ENCODE measurements around the gene OR1J4. TPM values are rescaled to one million over a fixed set of nuclear protein-coding genes. Genes with fewer than 3 reads are reported as not detected.

OR1J4 gene, protein sequence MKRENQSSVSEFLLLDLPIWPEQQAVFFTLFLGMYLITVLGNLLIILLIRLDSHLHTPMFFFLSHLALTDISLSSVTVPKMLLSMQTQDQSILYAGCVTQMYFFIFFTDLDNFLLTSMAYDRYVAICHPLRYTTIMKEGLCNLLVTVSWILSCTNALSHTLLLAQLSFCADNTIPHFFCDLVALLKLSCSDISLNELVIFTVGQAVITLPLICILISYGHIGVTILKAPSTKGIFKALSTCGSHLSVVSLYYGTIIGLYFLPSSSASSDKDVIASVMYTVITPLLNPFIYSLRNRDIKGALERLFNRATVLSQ
- total RNA-seq (2014; rRNA removed) (not detected in 2 replicates), Bru-seq, nascent RNA (not detected), BruChase-seq, experiment 1, labeled RNA remaining after a 6-hour chase (not detected), BruChase-seq, experiment 2, labeled RNA remaining after a 2-hour chase (not detected)
- long read RNA-seq = 0 reads

DNA sequence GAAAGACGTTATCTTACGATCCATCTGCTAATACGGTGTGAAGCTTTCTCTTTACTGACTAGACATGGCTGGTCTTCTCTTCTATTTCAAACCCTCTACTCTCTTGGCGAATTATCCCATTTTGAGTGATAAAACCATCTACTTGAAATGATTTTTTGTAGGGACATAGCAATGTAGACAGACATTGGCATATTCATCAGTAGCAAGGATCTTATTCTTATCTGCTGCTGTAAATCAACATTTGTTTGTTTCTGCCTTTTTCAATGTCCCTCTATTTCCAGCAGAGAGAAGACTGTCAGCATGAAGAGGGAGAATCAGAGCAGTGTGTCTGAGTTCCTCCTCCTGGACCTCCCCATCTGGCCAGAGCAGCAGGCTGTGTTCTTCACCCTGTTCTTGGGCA, at the start of gene OR1J4:
TSS of gene OR1J4 (plus strand) at position 301 of the 400 bp plus-strand sequence. CDS start at position 301, 0 bp downstream.
- H3K27me3 ChIP-seq (ENCODE audit: low read length) = peaks cover 34% of the 10 kb centered on the region

DNA sequence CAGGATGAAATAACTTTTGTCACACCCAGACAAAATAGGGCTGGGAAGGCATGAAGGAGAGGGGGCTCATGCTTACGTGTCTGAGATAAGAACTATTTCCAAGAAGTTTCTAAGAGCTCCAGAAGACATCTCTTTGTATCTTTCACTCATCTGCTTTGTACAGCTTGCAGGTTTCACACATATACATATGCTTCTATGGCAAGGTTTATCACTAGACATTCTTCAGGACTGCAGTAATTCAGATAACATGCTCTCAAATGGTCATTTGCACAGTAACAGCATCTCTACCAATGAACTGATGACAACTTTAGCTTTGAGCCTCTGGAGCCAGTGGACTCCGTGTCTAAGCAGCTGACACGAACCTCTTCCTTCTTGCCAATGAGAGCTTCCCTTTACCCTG, 44.4 kb upstream of the OR1J4 start:
- Histone ChIP-seq H3F3A (ENCODE audit: low read length, unreplicated experiment) (no peaks in the 10 kb centered on the region), H3K9ac (ENCODE audit: low read length) (no peak overlapping the region), H3K4me1 (ENCODE audit: insufficient read depth, low read length) (no peaks in the 10 kb centered on the region), H3K4me2 (ENCODE audit: low read length) (no peak overlapping the region), H3K4me3 (ENCODE audit: low read length) (no peak overlapping the region), H2AFZ (ENCODE audit: low read length) (no peak overlapping the region), H3K9me2 (replicated peaks; ENCODE audit: low read length) (no peaks in the 10 kb centered on the region), H3K9me3 (ENCODE audit: low read length) (no peaks in the 10 kb centered on the region), H4K20me1 (ENCODE audit: low read length) (no peaks in the 10 kb centered on the region), H3K36me3 (ENCODE audit: low read depth, low read length) (no peaks in the 10 kb centered on the region), H3K27me3 (ENCODE audit: low read length) (0 out of 2 replicates have a peak, but pooled peaks cover 4% of the 10 kb centered on the region), H3K79me2 (ENCODE audit: low read length) (no peaks in the 10 kb centered on the region), H3K27ac (ENCODE audit: low read length) (no peak overlapping the region)
- ATAC-seq (no peak), DNase-seq (no peak)
- BruUV-seq (replicated peaks) = no TSS peak
- intact Hi-C loops (cut with micrococcal nuclease) = no loop called here
- ChIA-PET POLR2A (ENCODE audit: unreplicated experiment) (no interaction called here), CTCF (no interaction called here)
- TF ChIP-seq EZH2 (IDR thresholded peaks at IDR 0.05; ENCODE audit: low read length, unreplicated experiment) = no peak
- TF ChIP-seq, protein P1, sequence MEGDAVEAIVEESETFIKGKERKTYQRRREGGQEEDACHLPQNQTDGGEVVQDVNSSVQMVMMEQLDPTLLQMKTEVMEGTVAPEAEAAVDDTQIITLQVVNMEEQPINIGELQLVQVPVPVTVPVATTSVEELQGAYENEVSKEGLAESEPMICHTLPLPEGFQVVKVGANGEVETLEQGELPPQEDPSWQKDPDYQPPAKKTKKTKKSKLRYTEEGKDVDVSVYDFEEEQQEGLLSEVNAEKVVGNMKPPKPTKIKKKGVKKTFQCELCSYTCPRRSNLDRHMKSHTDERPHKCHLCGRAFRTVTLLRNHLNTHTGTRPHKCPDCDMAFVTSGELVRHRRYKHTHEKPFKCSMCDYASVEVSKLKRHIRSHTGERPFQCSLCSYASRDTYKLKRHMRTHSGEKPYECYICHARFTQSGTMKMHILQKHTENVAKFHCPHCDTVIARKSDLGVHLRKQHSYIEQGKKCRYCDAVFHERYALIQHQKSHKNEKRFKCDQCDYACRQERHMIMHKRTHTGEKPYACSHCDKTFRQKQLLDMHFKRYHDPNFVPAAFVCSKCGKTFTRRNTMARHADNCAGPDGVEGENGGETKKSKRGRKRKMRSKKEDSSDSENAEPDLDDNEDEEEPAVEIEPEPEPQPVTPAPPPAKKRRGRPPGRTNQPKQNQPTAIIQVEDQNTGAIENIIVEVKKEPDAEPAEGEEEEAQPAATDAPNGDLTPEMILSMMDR (conservative IDR thresholded peaks at IDR 0.05; ENCODE audit: low read depth, low read length) = no peak
- TF ChIP-seq EZH2phosphoT487 (IDR thresholded peaks at IDR 0.05; ENCODE audit: borderline replicate concordance, low read length) = no peak

More for the DNA sequence above, at the start of gene OR1J4:
- TF ChIP-seq, protein P1 (conservative IDR thresholded peaks at IDR 0.05; ENCODE audit: low read depth, low read length) = no peak
- TF ChIP-seq EZH2phosphoT487 (IDR thresholded peaks at IDR 0.05; ENCODE audit: borderline replicate concordance, low read length) (no peak), EZH2 (IDR thresholded peaks at IDR 0.05; ENCODE audit: low read length, unreplicated experiment) (no peak)
- Histone ChIP-seq H3K9me2 (replicated peaks; ENCODE audit: low read length) (no peaks in the 10 kb centered on the region), H3F3A (ENCODE audit: low read length, unreplicated experiment) (no peaks in the 10 kb centered on the region), H3K79me2 (ENCODE audit: low read length) (no peaks in the 10 kb centered on the region), H3K36me3 (ENCODE audit: low read depth, low read length) (no peaks in the 10 kb centered on the region), H4K20me1 (ENCODE audit: low read length) (no peaks in the 10 kb centered on the region), H3K27ac (ENCODE audit: low read length) (no peak within 1 kb of the TSS), H3K9ac (ENCODE audit: low read length) (no peak within 1 kb of the TSS), H3K4me2 (ENCODE audit: low read length) (no peak within 1 kb of the TSS), H3K4me1 (ENCODE audit: insufficient read depth, low read length) (no peaks in the 10 kb centered on the region), H3K9me3 (ENCODE audit: low read length) (no peaks in the 10 kb centered on the region), H3K4me3 (ENCODE audit: low read length) (no peak within 1 kb of the TSS), H2AFZ (ENCODE audit: low read length) (no peak within 1 kb of the TSS)
- ATAC-seq (no peak), DNase-seq (no peak)
- ChIA-PET CTCF (no interaction called here), POLR2A (ENCODE audit: unreplicated experiment) (no interaction called here)
- intact Hi-C loops (cut with micrococcal nuclease) = no loop called here
- BruUV-seq (replicated peaks) = no TSS peak

DNA sequence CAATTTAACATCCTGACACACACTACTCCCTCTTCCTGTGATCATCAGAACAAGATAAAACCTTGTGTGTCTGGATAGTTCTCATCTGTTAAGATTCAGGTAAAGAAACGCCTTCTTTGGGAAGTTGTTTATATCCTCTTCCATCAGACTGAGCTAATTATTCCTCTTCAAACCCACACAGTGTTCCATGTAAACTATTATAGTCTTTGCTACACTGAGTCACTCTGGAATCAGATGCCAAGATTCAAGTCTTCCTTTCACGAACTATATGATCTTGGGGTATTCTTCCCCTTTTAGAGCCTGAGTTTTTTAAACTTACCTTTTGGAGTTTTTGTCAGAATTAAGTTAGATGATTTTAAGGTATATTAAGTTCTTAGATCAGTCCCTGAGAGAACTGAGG, 43.2 kb upstream of the OR1J4 start:
- no peaks in the 10 kb centered on the region for H3K36me3 ChIP-seq (ENCODE audit: low read depth, low read length)
- H3K9me2 ChIP-seq (replicated peaks; ENCODE audit: low read length) = no peaks in the 10 kb centered on the region
- CTCF ChIA-PET = no interaction called here
- H3K27ac ChIP-seq (ENCODE audit: low read length) = no peak overlapping the region
- no peaks in the 10 kb centered on the region for H3F3A ChIP-seq (ENCODE audit: low read length, unreplicated experiment)
- no peaks in the 10 kb centered on the region for H3K4me1 ChIP-seq (ENCODE audit: insufficient read depth, low read length)
- no peak overlapping the region for H2AFZ ChIP-seq (ENCODE audit: low read length)
- no peak overlapping the region for H3K4me3 ChIP-seq (ENCODE audit: low read length)
- H3K9ac ChIP-seq (ENCODE audit: low read length) = no peak overlapping the region
- no peaks in the 10 kb centered on the region for H3K9me3 ChIP-seq (ENCODE audit: low read length)
- ATAC-seq (no peak), DNase-seq (no peak)
- H3K79me2 ChIP-seq (ENCODE audit: low read length) = no peaks in the 10 kb centered on the region
- BruUV-seq (replicated peaks) = no TSS peak
- intact Hi-C loops (cut with micrococcal nuclease) = no loop called here
- TF ChIP-seq EZH2 (IDR thresholded peaks at IDR 0.05; ENCODE audit: low read length, unreplicated experiment) (no peak), EZH2phosphoT487 (IDR thresholded peaks at IDR 0.05; ENCODE audit: borderline replicate concordance, low read length) (no peak)
- TF ChIP-seq, protein P1 (conservative IDR thresholded peaks at IDR 0.05; ENCODE audit: low read depth, low read length) = no peak
- no peaks in the 10 kb centered on the region for H4K20me1 ChIP-seq (ENCODE audit: low read length)
- peaks cover 9% of the 10 kb centered on the region; the same call in 1 of the 2 replicates for H3K27me3 ChIP-seq (ENCODE audit: low read length)
- POLR2A ChIA-PET (ENCODE audit: unreplicated experiment) = no interaction called here
- H3K4me2 ChIP-seq (ENCODE audit: low read length) = no peak overlapping the region
